Measurements from ENCODE around the gene GUCY1B1. TPM values are rescaled to one million over a fixed set of nuclear protein-coding genes. Genes with fewer than 3 reads are reported as not detected.
"Not testable (repeated sequence)": the region's sequence is repeated elsewhere in the genome, so short reads cannot be mapped to it uniquely, and the experiment has no call there.

GUCY1B1 gene
- total RNA-seq, 4 donors from 2014 or later = 4.3 to 8.1 (median 5.5) TPM

DNA sequence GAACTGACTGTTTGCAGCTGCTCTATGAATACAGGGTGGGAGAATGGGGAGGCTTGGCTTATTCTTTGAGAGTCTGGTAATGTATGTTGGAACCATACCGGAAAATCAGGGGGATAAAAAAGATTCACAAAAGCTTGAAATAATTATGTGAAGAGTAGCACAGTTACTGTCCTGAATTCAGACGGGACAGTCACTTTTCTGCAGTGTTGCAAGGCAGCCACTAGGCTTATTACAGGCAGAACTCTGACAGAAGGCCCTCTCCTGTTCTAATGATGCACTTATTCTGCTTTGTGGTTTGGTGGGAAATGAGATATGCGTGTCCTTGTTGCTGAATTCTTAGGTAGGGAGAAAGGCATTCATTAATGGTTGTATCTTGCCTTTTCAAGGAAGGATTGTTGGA, 37.2 kb downstream of the GUCY1B1 start:
- H3K4me3 ChIP-seq = no peak overlapping the region
- H3K36me3 ChIP-seq = no peaks in the 10 kb centered on the region
- DNase-seq (no peak), ATAC-seq (no peak)
- H3K4me1 ChIP-seq = no peaks in the 10 kb centered on the region
- no peaks in the 10 kb centered on the region for H3K27me3 ChIP-seq
- intact Hi-C loops (cut with DNase I; ENCODE audit: low total_unique reads) (no loop called here), in situ Hi-C loops (cut with MboI; ENCODE audit: low sequenced_read_pairs in 4 of 4) (loop anchor here in 2 of 4 donors (10.0 kb wide), 1 partner anchor 351 kb away; no protein-coding TSS in a partner anchor)
- TF ChIP-seq CTCF (IDR thresholded peaks at IDR 0.05 in 4 of 5, conservative IDR thresholded peaks at IDR 0.05 in 1 of 5) (peak in 1 of 5 experiments; percentile 19), POLR2A (IDR thresholded peaks at IDR 0.05) (no peak)
- no peaks in the 10 kb centered on the region for H3K9me3 ChIP-seq
- no peak overlapping the region for H3K27ac ChIP-seq

GRCh38 chr4:155797581-155797980, 38.8 kb downstream of the GUCY1B1 start:
- DNase-seq; H3K27ac ChIP-seq; H3K9me3 ChIP-seq; H3K36me3 ChIP-seq; intact Hi-C loops (cut with DNase I; ENCODE audit: low total_unique reads); H3K4me1 ChIP-seq; ATAC-seq; H3K27me3 ChIP-seq; H3K4me3 ChIP-seq: not testable (repeated sequence)
- in situ Hi-C loops (cut with MboI; ENCODE audit: low sequenced_read_pairs in 4 of 4) = loop anchor here in 2 of 4 donors (10.0 kb wide), 1 partner anchor 353 kb away; no protein-coding TSS in a partner anchor

DNA sequence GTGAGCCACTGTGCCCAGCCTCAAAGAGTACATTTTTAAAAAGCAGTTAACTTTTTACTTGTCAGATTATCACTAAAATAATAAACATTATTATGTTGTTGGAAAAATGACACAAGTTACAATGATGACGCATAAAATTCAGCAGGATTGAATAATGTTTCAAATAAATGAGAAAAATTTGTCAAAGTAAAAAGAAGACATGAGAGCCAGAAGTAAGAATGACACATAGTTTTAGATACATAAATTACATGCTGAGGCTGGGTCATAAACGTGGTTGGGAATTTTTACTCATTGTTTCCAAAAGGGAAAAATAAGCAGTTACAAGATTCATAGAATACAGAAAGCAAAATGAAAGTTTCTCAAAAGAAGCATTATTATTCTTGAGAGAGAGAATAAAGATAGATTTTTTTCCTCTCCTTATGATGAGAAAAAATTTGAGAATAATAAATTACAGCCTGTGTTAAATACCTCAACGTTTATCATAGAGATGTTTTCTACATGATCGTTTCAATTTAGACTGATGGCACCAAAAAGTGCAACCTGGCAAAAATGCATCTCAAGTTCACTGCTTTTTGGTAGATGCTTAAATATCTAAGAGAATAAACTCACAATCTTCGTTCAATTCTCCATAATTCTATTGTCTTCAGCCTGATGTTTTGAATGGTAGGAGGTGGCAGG, 40.4 kb downstream of the GUCY1B1 start:
- H3K9me3 ChIP-seq = no peaks in the 10 kb centered on the region
- no peak overlapping the region for H3K27ac ChIP-seq
- no peaks in the 10 kb centered on the region for H3K4me1 ChIP-seq
- H3K36me3 ChIP-seq = no peaks in the 10 kb centered on the region
- ATAC-seq = no peak
- in situ Hi-C loops (cut with MboI; ENCODE audit: low sequenced_read_pairs in 4 of 4) (loop anchor here in 2 of 4 donors (10.0 kb wide), 1 partner anchor 354 kb away; no protein-coding TSS in a partner anchor), intact Hi-C loops (cut with DNase I; ENCODE audit: low total_unique reads) (no loop called here)
- no peaks in the 10 kb centered on the region for H3K27me3 ChIP-seq
- DNase-seq = no peak
- TF ChIP-seq POLR2A (IDR thresholded peaks at IDR 0.05) = no peak
- TF ChIP-seq CTCF (IDR thresholded peaks at IDR 0.05 in 4 of 5, conservative IDR thresholded peaks at IDR 0.05 in 1 of 5) = no peak
- H3K4me3 ChIP-seq = no peak overlapping the region

DNA sequence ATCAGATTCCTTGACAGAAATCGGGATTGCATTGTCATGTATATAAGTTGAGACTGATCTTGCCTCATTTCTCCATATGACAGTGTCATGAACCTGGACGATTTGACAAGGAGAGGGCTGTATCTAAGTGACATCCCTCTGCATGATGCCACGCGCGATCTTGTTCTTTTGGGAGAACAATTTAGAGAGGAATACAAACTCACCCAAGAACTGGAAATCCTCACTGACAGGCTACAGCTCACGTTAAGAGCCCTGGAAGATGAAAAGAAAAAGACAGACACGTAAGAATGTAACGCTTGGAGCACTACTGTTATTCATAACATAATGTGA, 40.9 kb downstream of the GUCY1B1 start:
- Histone ChIP-seq H3K9me3 (no peaks in the 10 kb centered on the region), H3K4me3 (no peak overlapping the region), H3K27ac (no peak overlapping the region), H3K4me1 (no peaks in the 10 kb centered on the region), H3K27me3 (no peaks in the 10 kb centered on the region), H3K36me3 (no peaks in the 10 kb centered on the region)
- intact Hi-C loops (cut with DNase I; ENCODE audit: low total_unique reads) = no loop called here
- no peak for ATAC-seq
- no peak for TF ChIP-seq POLR2A (IDR thresholded peaks at IDR 0.05)
- TF ChIP-seq CTCF (IDR thresholded peaks at IDR 0.05 in 4 of 5, conservative IDR thresholded peaks at IDR 0.05 in 1 of 5) = no peak
- DNase-seq = no peak
- in situ Hi-C loops (cut with MboI; ENCODE audit: low sequenced_read_pairs in 4 of 4) = loop anchor here in 2 of 4 donors (10.0 kb wide), 1 partner anchor 355 kb away; no protein-coding TSS in a partner anchor

GRCh38 chr4:155800685-155801343, 42.0 kb downstream of the GUCY1B1 start:
- H3K4me3 ChIP-seq = no peak overlapping the region
- H3K9me3 ChIP-seq = no peaks in the 10 kb centered on the region
- DNase-seq (no peak), ATAC-seq (no peak)
- in situ Hi-C loops (cut with MboI; ENCODE audit: low sequenced_read_pairs in 4 of 4) = no loop called here
- no peaks in the 10 kb centered on the region for H3K36me3 ChIP-seq
- TF ChIP-seq POLR2A (IDR thresholded peaks at IDR 0.05) (no peak), CTCF (IDR thresholded peaks at IDR 0.05 in 4 of 5, conservative IDR thresholded peaks at IDR 0.05 in 1 of 5) (no peak)
- H3K27ac ChIP-seq = no peak overlapping the region
- no peaks in the 10 kb centered on the region for H3K4me1 ChIP-seq
- intact Hi-C loops (cut with DNase I; ENCODE audit: low total_unique reads) = no loop called here
- no peaks in the 10 kb centered on the region for H3K27me3 ChIP-seq

Data from gastrocnemius medialis (tissue), 4 donors.